ENCODE measurements around the gene ADGRB3. TPM values are rescaled to one million over a fixed set of nuclear protein-coding genes. Genes with fewer than 3 reads are reported as not detected.

Gene ADGRB3
- total and polyA plus RNA-seq, 8 donors, result 0.04 to 0.34 (median 0.21) TPM

- DNase-seq (no peak), FAIRE-seq (no peak), ATAC-seq (no peak)
- intact Hi-C loops (cut with DNase I), result no loop called here
- WGBS, 2 donors, result 40 to 49% methylated on average over 2 of the region's 2 CpGs
- no peak for TF ChIP-seq CTCF (IDR thresholded peaks at IDR 0.05)
- Histone ChIP-seq H3K36me3 (no peaks in the 10 kb centered on the region), H3K4me3 (no peak overlapping the region), H3K27me3 (peaks cover 0 to 9% (median 0%) of the 10 kb centered on the region in 4 donors), H3K9me3 (no peaks in the 10 kb centered on the region), H3K4me1 (no peaks in the 10 kb centered on the region), H3K27ac (no peak overlapping the region)
Measured at GRCh38 chr6:68628161-68628560, 6.9 kb upstream of the ADGRB3 start.

GRCh38 chr6:68632734-68633133 lies 2.3 kb upstream of the ADGRB3 start:
- H3K27ac ChIP-seq, result no peak overlapping the region
- no peaks in the 10 kb centered on the region for H3K36me3 ChIP-seq
- H3K4me1 ChIP-seq, result peaks cover 0 to 4% (median 4%) of the 10 kb centered on the region in 3 donors
- TF ChIP-seq CTCF (IDR thresholded peaks at IDR 0.05), result no peak
- 52 to 68% methylated on average over 3 of the region's 3 CpGs for WGBS, 2 donors
- peaks cover 0 to 29% (median 8%) of the 10 kb centered on the region in 4 donors for H3K27me3 ChIP-seq
- ATAC-seq, result no peak
- H3K4me3 ChIP-seq, result no peak overlapping the region
- no peaks in the 10 kb centered on the region for H3K9me3 ChIP-seq
- DNase-seq, result no peak
- intact Hi-C loops (cut with DNase I), result no loop called here
- FAIRE-seq, result no peak

- peaks cover 0 to 4% (median 4%) of the 10 kb centered on the region in 3 donors for H3K4me1 ChIP-seq
- H3K9me3 ChIP-seq, result no peaks in the 10 kb centered on the region
- ATAC-seq (no peak), FAIRE-seq (no peak), DNase-seq (no peak)
- H3K27me3 ChIP-seq, result peaks cover 0 to 35% (median 8%) of the 10 kb centered on the region in 4 donors
- no peaks in the 10 kb centered on the region for H3K36me3 ChIP-seq
- no peak overlapping the region for H3K27ac ChIP-seq
- intact Hi-C loops (cut with DNase I), result no loop called here
- 30 to 35% methylated on average over 9 of the region's 9 CpGs for WGBS, 2 donors
- no peak for TF ChIP-seq CTCF (IDR thresholded peaks at IDR 0.05)
- peak overlapping the region in 1 of 4 donors; percentile 64 for H3K4me3 ChIP-seq
Measured at GRCh38 chr6:68633281-68633971, 1.7 kb upstream of the ADGRB3 start.

GRCh38 chr6:68633972-68634725 lies 933 bp upstream of the ADGRB3 start:
- H3K4me3 ChIP-seq, result peak overlapping the region; percentile 34 to 64 (median 44)
- FAIRE-seq, result no peak

More at GRCh38 chr6:68633972-68634725, 933 bp upstream of the ADGRB3 start:
- no peaks in the 10 kb centered on the region for H3K36me3 ChIP-seq
- peaks cover 0 to 37% (median 8%) of the 10 kb centered on the region in 4 donors for H3K27me3 ChIP-seq
- H3K9me3 ChIP-seq, result no peaks in the 10 kb centered on the region
- H3K4me1 ChIP-seq, result peaks cover 0 to 4% (median 4%) of the 10 kb centered on the region in 3 donors
- DNase-seq (peak in 1 of 6 donors; percentile 53), ATAC-seq (peak in 2 of 4 donors; percentile 13 to 30)
- intact Hi-C loops (cut with DNase I), result no loop called here
- TF ChIP-seq CTCF (IDR thresholded peaks at IDR 0.05), result no peak
- no peak overlapping the region for H3K27ac ChIP-seq
- 2 to 3% methylated on average over 23 of the region's 23 CpGs for WGBS, 2 donors

Data from pancreas (tissue), 10 donors.